Amygdala (tissue), 56 donors: ENCODE results near the gene FNDC7.
"Not testable (repeated sequence)": the region's sequence is repeated elsewhere in the genome, so short reads cannot be mapped to it uniquely, and the experiment has no call there.

Source experiments
- DNase-seq, 56 donors: peaks; one replicate each; lab custom pipeline; 2025; lab: John Stamatoyannopoulos, UW

FNDC7 gene

GRCh38 chr1:108692724-108693655, 19.7 kb upstream of the FNDC7 start:
- peak in 29 of 56 donors; percentile 12 to 82 (median 59) for DNase-seq

GRCh38 chr1:108695535-108695934, 17.2 kb upstream of the FNDC7 start:
- no peak for DNase-seq

- DNase-seq = no peak
These were observed 13.1 kb upstream of the FNDC7 start for GRCh38 chr1:108699375-108700332.

GRCh38 chr1:108701176-108701849, 11.4 kb upstream of the FNDC7 start:
- DNase-seq = no peak

GRCh38 chr1:108702109-108702508, 10.6 kb upstream of the FNDC7 start:
- not testable (repeated sequence) for DNase-seq

- no peak for DNase-seq
These were observed 8.8 kb upstream of the FNDC7 start for GRCh38 chr1:108703939-108704338.

- DNase-seq = no peak
These were observed 8.2 kb upstream of the FNDC7 start for GRCh38 chr1:108704496-108704895.

GRCh38 chr1:108706643-108707042, 6.1 kb upstream of the FNDC7 start:
- no peak for DNase-seq

- no peak for DNase-seq
These were observed 3.7 kb upstream of the FNDC7 start for GRCh38 chr1:108708691-108709660.

GRCh38 chr1:108715932-108716331, 3.2 kb downstream of the FNDC7 start:
- DNase-seq = no peak

GRCh38 chr1:108716437-108717230, 3.9 kb downstream of the FNDC7 start:
- DNase-seq = peak in 1 of 56 donors; percentile 7

- peak in 19 of 56 donors; percentile 14 to 73 (median 33) for DNase-seq
These were observed 5.1 kb downstream of the FNDC7 start for GRCh38 chr1:108717774-108718316.

GRCh38 chr1:108718927-108719655, 6.4 kb downstream of the FNDC7 start:
- DNase-seq = peak in 7 of 56 donors; percentile 8 to 65 (median 16)

GRCh38 chr1:108719656-108720435, 7.1 kb downstream of the FNDC7 start:
- peak in 1 of 56 donors; percentile 65 for DNase-seq

GRCh38 chr1:108722292-108722691, 9.6 kb downstream of the FNDC7 start:
- DNase-seq = peak in 3 of 56 donors; percentile 10 to 33 (median 21)

GRCh38 chr1:108725906-108726305, 13.2 kb downstream of the FNDC7 start:
- no peak for DNase-seq
